HEK293 (cell line): Measurements from ENCODE around the gene SPOCK1.

Experiments
- FEZF1 ChIP-seq: fragments of 450-650 bp; formaldehyde crosslinking; IDR thresholded peaks from 2 replicates; pipeline ENCODE4 v1.5.1; 2016; ENCODE audit warnings: missing biosample characterization, missing genetic modification characterization
- KLF9 ChIP-seq: fragments of 450-650 bp; formaldehyde crosslinking; IDR thresholded peaks from 2 replicates; pipeline ENCODE4 v1.5.1; 2016; ENCODE audit warnings: missing biosample characterization, missing genetic modification characterization, low read depth
- YY1 ChIP-seq: fragments of 450-650 bp; formaldehyde crosslinking; IDR thresholded peaks from 2 replicates; pipeline ENCODE4 v1.5.1; 2018; ENCODE audit warnings: missing biosample characterization, missing genetic modification characterization
- ZNF121 ChIP-seq: fragments of 450-650 bp; formaldehyde crosslinking; IDR thresholded peaks from 2 replicates; pipeline ENCODE4 v1.5.1; 2016; ENCODE audit warnings: missing biosample characterization, missing genetic modification characterization
- ZNF140 ChIP-seq: fragments of 450-650 bp; formaldehyde crosslinking; IDR thresholded peaks from 2 replicates; pipeline ENCODE4 v1.5.1; 2016; ENCODE audit warnings: missing biosample characterization, missing genetic modification characterization
- ZNF155 ChIP-seq: fragments of 450-650 bp; formaldehyde crosslinking; IDR thresholded peaks from 2 replicates; pipeline ENCODE4 v1.5.1; 2016; ENCODE audit warnings: missing biosample characterization, missing genetic modification characterization
- ZNF174 ChIP-seq: fragments of 450-650 bp; formaldehyde crosslinking; IDR thresholded peaks from 2 replicates; pipeline ENCODE4 v1.5.0; 2017; ENCODE audit warnings: missing biosample characterization, mild to moderate bottlenecking, missing genetic modification characterization
- ZNF26 ChIP-seq: fragments of 450-650 bp; formaldehyde crosslinking; IDR thresholded peaks from 2 replicates; pipeline ENCODE4 v1.5.1; 2016; ENCODE audit warnings: missing biosample characterization, missing genetic modification characterization
- ZNF266 ChIP-seq: fragments of 450-650 bp; formaldehyde crosslinking; IDR thresholded peaks from 2 replicates; pipeline ENCODE4 v1.5.1; 2016; ENCODE audit warnings: missing biosample characterization, missing genetic modification characterization, low read depth
- ZNF274 ChIP-seq, 2 experiments: fragments of 200-500 bp in 1 of 2; fragments of 450-650 bp in 1 of 2; sonication (Bioruptor generic) in 1 of 2; formaldehyde crosslinking in 1 of 2; IDR thresholded peaks; 2 replicates each; pipeline versions ENCODE4 v1.5.1 to v1.6.1; 2014 to 2016; ENCODE audit warnings: borderline replicate concordance in 1 of 2, inconsistent platforms in 1 of 2, low read length in 1 of 2, missing biosample characterization in 1 of 2, missing genetic modification characterization in 1 of 2
- ZNF585B ChIP-seq: fragments of 450-650 bp; formaldehyde crosslinking; IDR thresholded peaks from 2 replicates; pipeline ENCODE4 v1.5.1; 2016; ENCODE audit warnings: missing biosample characterization, missing genetic modification characterization
- ZNF621 ChIP-seq: fragments of 450-650 bp; formaldehyde crosslinking; IDR thresholded peaks from 2 replicates; pipeline ENCODE4 v1.5.1; 2017; ENCODE audit warnings: missing biosample characterization, missing genetic modification characterization
- ZNF776 ChIP-seq: fragments of 450-650 bp; formaldehyde crosslinking; IDR thresholded peaks from 2 replicates; pipeline ENCODE4 v1.5.0; 2017; ENCODE audit warnings: missing biosample characterization, missing genetic modification characterization, borderline replicate concordance
- ZNF791 ChIP-seq: fragments of 450-650 bp; formaldehyde crosslinking; IDR thresholded peaks from 2 replicates; pipeline ENCODE4 v1.5.1; 2016; ENCODE audit warnings: missing biosample characterization, missing genetic modification characterization

DNA sequence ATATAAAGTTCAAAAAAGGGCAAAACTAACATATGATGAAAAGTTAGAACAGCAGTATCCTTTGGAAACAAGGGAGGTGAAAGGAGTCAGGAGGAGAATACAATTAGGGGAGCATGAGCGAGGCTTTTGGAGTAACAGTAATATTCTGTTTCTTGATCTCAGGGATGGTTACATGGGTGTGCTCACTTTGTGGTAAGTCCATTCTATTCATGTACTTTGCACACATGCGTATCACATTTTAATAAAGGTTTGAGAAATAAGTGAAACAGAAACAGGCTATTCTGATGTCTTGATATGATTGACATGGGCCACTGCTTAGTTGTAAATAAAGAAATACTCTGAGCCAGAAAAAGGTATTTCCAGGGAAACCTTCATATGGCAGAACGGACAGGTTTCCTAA lies 208.8 kb downstream of the SPOCK1 start:
- TF ChIP-seq ZNF776 (tag by site-specific recombination) (no peak), ZNF266 (tag by site-specific recombination) (no peak), ZNF621 (tag by site-specific recombination) (no peak), ZNF155 (tag by site-specific recombination) (no peak), ZNF174 (tag by site-specific recombination) (no peak), ZNF140 (tag by site-specific recombination) (no peak), ZNF121 (tag by site-specific recombination) (no peak), KLF9 (tag by site-specific recombination) (no peak), ZNF26 (tag by site-specific recombination) (no peak), ZNF791 (tag by site-specific recombination) (no peak), ZNF585B (tag by site-specific recombination) (no peak), YY1 (tag by site-specific recombination) (no peak), FEZF1 (tag by site-specific recombination) (no peak), ZNF274 (IDR thresholded peaks at IDR 0.05; ENCODE audit: low read length) (no peak), ZNF274 (tag by site-specific recombination; IDR thresholded peaks at IDR 0.05; ENCODE audit: borderline replicate concordance) (no peak)
